ENCODE data around the gene ZNF284.
A peak's percentile ranks its signal among the peaks of the same experiment; 100 is the strongest.

Gene ZNF284

DNA sequence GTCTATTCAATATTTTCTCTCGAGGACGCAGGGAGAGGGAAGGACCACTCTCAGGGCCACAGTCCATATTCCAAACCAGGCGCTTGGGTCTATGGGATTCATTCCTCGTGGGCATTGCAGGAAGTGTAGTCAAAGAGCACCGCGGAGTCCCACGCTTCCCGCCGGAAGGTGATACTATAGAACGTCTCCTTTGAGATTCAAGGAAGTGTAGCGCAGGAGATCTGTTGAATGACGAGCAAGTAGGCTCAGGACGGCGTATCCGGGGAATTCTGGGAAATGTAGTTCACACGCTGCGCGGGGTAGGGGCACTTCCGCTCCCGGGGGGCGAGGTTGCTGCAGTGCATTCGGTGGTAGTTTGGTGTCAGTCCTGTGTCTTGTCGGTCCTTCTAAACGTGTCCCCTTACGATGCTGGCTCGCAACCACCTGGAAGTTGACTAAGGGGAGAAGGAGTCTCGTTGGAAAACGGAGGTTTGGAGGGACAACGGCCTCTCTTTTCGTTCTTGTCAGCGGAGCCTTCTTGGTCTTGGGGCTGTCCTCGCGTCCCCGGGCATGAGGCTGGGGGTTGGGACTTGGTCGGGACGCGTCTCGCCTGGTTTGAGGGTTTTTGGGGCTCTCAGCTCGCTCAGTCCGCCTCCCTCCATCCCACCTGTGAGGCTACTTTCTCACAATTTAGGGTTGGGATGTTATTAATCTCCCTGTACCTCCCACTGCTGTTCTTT, at the start of gene ZNF284:
ZNF284 (plus strand) TSS at position 336 of the 719 bp plus-strand sequence. CDS start 4,231 bp downstream, outside the sequence.
- peak; percentile 92 for DNase-seq

DNA sequence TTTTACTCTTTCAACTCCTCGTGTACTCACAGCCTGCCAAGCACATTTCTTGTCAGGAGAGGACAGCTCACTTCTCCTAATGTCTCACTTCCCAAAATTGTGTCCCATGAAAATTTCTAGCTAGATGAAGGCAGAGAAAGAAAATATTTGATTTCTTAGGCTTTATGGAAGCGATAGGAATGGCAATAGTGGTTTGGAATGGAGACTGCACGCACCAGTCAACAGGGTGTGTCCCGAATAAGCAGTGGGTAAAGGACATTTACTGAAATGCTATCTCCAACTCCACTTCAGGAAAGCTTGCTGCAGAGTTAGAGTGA, 47.1 kb upstream of the ZNF284 start:
- DNase-seq = no peak

DNA sequence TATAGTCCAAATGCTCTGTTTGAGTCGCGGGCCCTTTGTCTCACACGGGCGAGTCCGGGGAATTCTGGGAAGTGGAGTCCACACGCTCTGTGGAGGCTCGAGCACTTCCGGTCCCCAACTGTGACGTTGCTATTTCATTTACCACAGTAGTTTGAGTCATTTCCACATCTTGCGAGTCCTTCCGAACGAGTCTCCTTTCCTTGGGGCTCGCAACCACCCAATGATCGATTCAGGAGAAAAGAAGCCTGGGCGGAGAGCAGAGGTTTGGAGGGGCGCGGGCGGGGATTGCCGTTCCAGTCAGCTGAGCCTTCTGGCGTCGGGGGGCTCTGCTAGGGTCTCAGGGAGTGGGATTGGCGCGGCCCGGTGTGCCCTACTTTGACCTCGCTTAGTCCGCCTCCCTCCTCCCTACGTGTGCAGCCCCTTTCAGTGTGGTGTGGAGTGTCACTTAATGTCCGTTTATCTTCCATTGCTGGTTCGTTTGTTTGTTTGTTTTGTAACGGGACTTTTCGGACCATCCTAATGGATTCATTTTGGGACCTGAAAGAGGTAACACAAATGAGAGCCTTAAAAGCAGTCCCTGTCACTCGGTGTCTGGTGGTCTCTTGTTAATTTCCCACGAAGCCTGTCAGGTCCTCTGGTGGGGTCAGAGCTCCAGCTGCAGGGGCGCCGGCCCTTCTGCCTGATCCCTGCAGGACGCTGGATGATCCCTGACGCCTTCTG, 46.6 kb upstream of the ZNF284 start, which contains the start of gene ZNF222:
ZNF222 (plus strand) TSS at position 163 of the 720 bp plus-strand sequence; CDS start at position 221, 58 bp downstream.
- DNase-seq = peak; percentile 87

GRCh38 chr19:44026622-44027021, 45.3 kb upstream of the ZNF284 start:
- DNase-seq = no peak

GRCh38 chr19:44032001-44032610, 39.9 kb upstream of the ZNF284 start:
- no peak for DNase-seq

DNA sequence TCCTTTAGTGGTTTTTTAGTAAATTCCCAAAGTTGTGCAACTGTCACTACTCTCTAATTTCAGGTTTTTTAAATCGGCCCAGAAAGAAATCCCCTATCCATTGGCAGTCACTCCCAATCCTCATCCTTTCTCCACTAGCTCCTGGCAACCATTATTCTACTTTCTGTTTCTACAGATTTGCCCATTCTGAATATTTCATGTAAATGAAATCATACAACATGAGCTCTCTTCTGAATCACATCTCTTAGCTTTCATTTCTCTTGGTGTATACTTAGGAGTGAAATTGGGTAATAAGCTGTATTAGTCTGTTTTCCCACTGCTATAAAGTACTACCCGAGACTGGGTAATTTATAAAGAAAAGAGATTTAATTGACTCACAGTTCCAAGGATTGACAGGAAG, 29.8 kb upstream of the ZNF284 start:
- DNase-seq = no peak

DNA sequence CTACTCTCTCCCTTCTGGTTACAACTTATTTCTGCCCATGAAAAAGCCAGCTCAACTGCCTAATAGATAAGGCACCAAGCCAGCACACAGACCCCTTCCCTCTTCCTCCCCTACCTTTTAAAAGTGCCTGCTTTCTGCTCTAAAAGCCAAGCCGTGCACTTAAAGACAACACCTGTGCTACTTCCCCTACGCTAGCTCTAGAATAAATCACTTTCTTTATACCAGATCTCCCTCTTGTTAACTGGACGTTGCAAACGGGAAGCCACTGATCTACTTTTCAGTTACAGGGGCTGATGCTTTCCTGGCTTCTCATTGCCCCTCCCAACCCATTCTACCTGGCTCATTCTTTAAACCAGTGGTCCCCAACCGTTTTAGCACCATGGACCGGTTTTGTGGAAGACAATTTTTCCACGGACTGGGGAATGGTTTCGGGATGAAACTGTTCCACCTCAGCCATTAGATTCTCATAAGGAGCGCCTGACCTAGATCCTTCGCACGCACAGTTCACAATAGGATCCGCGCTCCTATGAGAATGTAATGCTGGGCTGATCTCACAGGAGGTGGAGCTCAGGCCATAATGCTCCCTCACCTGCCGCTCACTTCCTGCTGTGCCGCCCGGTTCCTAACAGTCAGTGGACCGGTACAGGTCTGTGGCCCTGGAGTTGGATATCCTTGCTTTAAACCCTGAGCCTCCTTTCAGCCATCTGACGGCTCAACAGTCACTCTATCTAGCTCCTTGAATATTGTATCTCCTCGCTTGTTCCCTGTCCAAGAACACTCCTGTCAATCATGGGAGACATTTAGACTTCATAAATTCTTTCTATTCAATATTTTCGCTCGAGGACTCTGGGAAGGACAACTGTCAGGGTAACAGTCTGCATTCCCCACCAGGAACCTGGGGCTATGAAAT, 21.0 kb upstream of the ZNF284 start:
- DNase-seq = peak; percentile 18

- peak; percentile 73 for DNase-seq
These were observed 20.1 kb upstream of the ZNF284 start, which contains the start of gene ZNF223 for GRCh38 chr19:44051650-44052402. TSS of gene ZNF223 (plus strand) at chr19:44052036. CDS start at chr19:44055177, 3,141 bp downstream.

DNA sequence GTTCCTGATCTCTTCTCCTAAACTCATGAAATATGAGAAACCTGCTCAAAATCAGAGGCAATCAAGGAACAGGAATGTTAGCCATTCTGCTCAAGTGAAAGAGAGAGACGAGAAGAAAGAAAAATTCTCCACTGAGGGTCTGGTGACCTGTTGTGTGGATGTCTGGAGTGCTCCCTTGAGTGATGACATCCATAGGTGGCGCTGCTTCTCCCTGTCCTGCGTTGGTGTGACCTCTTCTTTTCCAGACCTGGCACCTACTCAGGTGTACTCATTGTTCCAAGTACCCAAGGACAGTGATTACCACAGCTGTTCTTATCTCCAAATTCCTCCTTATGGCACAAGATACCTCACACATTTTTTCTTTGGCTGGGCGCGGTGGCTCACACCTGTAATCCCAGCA, 16.1 kb upstream of the ZNF284 start:
- no peak for DNase-seq

GRCh38 chr19:44059229-44059628, 12.7 kb upstream of the ZNF284 start:
- no peak for DNase-seq

- DNase-seq = no peak
These were observed 10.9 kb upstream of the ZNF284 start for GRCh38 chr19:44061038-44061437.

DNA sequence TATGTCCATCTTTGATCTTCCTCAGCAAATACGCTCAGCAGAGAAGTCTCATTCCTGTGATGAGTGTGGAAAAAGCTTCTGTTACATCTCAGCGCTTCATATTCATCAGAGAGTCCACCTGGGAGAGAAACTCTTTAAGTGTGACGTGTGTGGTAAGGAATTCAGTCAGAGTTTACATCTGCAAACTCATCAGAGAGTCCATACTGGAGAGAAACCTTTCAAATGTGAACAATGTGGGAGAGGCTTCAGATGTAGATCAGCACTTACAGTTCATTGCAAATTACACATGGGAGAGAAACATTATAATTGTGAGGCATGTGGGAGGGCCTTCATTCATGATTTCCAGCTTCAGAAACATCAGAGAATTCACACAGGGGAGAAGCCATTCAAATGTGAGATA, 5.7 kb upstream of the ZNF284 start:
- no peak for DNase-seq

DNA sequence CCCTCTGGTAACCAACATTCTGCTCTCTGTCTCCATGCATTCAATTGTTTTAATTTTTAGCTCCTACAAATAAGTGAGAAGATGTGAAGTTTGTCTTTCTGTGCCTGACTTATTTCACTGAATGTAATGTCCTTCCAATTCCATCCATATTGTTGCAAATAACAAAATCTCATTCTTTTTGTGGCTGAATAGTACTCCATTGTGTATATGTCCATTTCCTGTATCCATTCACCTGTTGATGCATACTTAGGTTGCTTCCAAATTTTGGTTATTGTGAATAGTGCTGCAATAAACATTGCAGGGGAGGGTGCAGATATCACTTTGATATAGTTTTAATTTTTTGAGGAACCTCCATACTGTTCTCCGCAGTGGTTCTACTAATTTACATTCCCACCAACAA, 2.5 kb upstream of the ZNF284 start:
- no peak for DNase-seq

GRCh38 chr19:44072543-44073401, 813 bp downstream of the ZNF284 start:
- no peak for DNase-seq

- no peak for DNase-seq
These were observed 4.4 kb downstream of the ZNF284 start for GRCh38 chr19:44076325-44076724.

DNA sequence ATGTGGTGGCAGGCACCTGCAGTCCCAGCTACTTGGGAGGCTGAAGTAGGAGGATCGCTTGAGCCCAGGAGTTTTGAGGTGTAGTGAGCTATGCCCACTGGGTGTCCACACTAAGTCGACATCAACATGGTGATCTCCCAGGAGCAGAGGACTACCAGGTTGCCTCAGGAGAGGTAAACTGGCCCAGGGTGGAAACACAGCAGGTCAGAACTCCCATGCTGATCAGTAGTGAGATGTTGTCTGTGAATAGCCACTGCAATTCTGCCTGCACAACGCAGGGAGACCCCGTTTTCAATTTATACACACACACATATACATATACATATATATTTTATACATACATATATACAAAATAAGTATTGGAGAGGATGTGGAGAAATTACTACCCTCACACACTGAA, 20.1 kb downstream of the ZNF284 start:
- no peak for DNase-seq

- DNase-seq = peak; percentile 90
These were observed 22.2 kb downstream of the ZNF284 start, which contains the start of gene ZNF224 for GRCh38 chr19:44093931-44094765. TSS of gene ZNF224 (plus strand) at chr19:44094361. CDS start at chr19:44097874, 3,513 bp downstream.

- DNase-seq = no peak
These were observed 35.8 kb downstream of the ZNF284 start for GRCh38 chr19:44107751-44108150.

GRCh38 chr19:44109458-44109857, 37.5 kb downstream of the ZNF284 start:
- DNase-seq = no peak

DNA sequence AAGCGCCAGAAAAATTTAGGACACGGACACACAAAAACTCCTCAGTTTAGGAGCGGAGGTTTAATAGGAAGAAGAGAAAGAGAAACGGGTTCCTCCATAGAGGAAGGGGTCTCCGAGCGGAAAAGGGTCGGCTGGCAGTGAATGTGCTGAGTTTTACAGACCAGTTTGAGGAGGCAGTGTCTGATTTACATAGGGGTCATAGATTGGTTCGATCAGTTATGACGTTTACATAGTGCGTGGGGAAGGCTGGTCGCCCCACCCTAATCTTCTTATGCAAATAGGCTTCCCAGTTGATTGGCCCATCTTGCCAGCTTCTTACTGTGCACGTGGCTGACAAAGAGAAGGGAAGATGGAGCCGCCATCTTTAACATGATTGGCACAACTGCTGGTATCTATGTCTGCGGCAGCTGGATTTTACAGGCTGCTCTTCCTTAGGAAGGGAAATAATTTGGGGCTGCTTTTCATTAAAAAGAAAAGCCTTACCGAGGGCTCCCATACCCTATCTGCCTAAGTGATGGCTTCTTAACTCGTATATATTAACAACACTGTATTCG, 40.0 kb downstream of the ZNF284 start:
- DNase-seq = peak; percentile 3
